ENCODE data around the gene IGF2BP2.
A peak's percentile ranks its signal among the peaks of the same experiment; 100 is the strongest.
"Not testable (repeated sequence)": the region's sequence is repeated elsewhere in the genome, so short reads cannot be mapped to it uniquely, and the experiment has no call there.

The IGF2BP2 gene

GRCh38 chr3:185638651-185639050 lies 186.2 kb downstream of the IGF2BP2 start:
- DNase-seq = not testable (repeated sequence)

GRCh38 chr3:185637388-185637787 lies 187.5 kb downstream of the IGF2BP2 start:
- no peak for DNase-seq

GRCh38 chr3:185632996-185633395 lies 191.8 kb downstream of the IGF2BP2 start:
- DNase-seq = no peak

GRCh38 chr3:185631508-185632206 lies 193.2 kb downstream of the IGF2BP2 start:
- peak; percentile 41 for DNase-seq

- no peak for DNase-seq
Measured at GRCh38 chr3:185631108-185631507, 193.7 kb downstream of the IGF2BP2 start.

- no peak for DNase-seq
Measured at GRCh38 chr3:185630182-185630622, 194.6 kb downstream of the IGF2BP2 start.

GRCh38 chr3:185629554-185630181 lies 195.2 kb downstream of the IGF2BP2 start:
- DNase-seq = no peak

- no peak for DNase-seq
Measured at GRCh38 chr3:185625784-185626183, 199.1 kb downstream of the IGF2BP2 start.

- DNase-seq = no peak
Measured at GRCh38 chr3:185623939-185624665, 200.7 kb downstream of the IGF2BP2 start.

GRCh38 chr3:185613016-185613415 lies 211.8 kb downstream of the IGF2BP2 start:
- DNase-seq = no peak

- DNase-seq = no peak
Measured at GRCh38 chr3:185606196-185606595, 218.6 kb downstream of the IGF2BP2 start.

GRCh38 chr3:185605566-185605965 lies 219.3 kb downstream of the IGF2BP2 start:
- DNase-seq = no peak

- no peak for DNase-seq
Measured at GRCh38 chr3:185595526-185595925, 229.3 kb downstream of the IGF2BP2 start.

GRCh38 chr3:185594073-185594472 lies 230.8 kb downstream of the IGF2BP2 start:
- DNase-seq = no peak
